Loucy (cell line): ENCODE results near the gene ODC1.

Experiments
- H2AFZ ChIP-seq: fragments of 200-600 bp; sonication (generic); 2 replicates; pipeline ENCODE4 v1.6.0; 2016; ENCODE audit warnings: antibody characterized with exemption, mild to moderate bottlenecking, low read length, moderate library complexity
- H3F3A ChIP-seq: fragments of 200-600 bp; 2 replicates; pipeline ENCODE4 v1.6.0; 2016; ENCODE audit warnings: antibody characterized with exemption, low read depth, mild to moderate bottlenecking
- H3K27me3 ChIP-seq: fragments of 200-600 bp; sonication (generic); 2 replicates; pipeline ENCODE4 v1.6.1; 2014; ENCODE audit warnings: low read length, mild to moderate bottlenecking; ENCODE audit not compliant: insufficient read depth, poor library complexity, severe bottlenecking
- H3K36me3 ChIP-seq: fragments of 200-600 bp; sonication (generic); 2 replicates; pipeline ENCODE4 v1.6.1; 2016; ENCODE audit warnings: low read length; ENCODE audit not compliant: insufficient read depth
- H3K4me1 ChIP-seq: fragments of 200-600 bp; sonication (generic); 2 replicates; pipeline ENCODE4 v1.5.1; 2014; ENCODE audit warnings: low read length, mild to moderate bottlenecking; ENCODE audit not compliant: insufficient read depth, poor library complexity, severe bottlenecking
- H3K4me2 ChIP-seq: fragments of 200-600 bp; sonication (generic); 2 replicates; pipeline ENCODE4 v1.6.0; 2014; ENCODE audit warnings: antibody characterized with exemption, low read length, low read depth, mild to moderate bottlenecking; ENCODE audit not compliant: poor library complexity, severe bottlenecking
- H3K4me3 ChIP-seq: fragments of 200-600 bp; sonication (generic); 2 replicates; pipeline ENCODE4 v1.5.1; 2014; ENCODE audit warnings: low read length, mild to moderate bottlenecking, mixed read lengths; ENCODE audit not compliant: poor library complexity, severe bottlenecking
- H3K79me2 ChIP-seq: fragments of 200-600 bp; sonication (generic); 2 replicates; pipeline ENCODE4 v1.6.1; 2014; ENCODE audit warnings: low read length; ENCODE audit not compliant: insufficient read depth
- H3K9ac ChIP-seq: fragments of 200-600 bp; sonication (generic); 2 replicates; pipeline ENCODE4 v1.6.0; 2014; ENCODE audit warnings: mild to moderate bottlenecking, low read depth, low read length, moderate library complexity; ENCODE audit not compliant: poor library complexity, severe bottlenecking
- H3K9me2 ChIP-seq: fragments of 200-600 bp; sonication (generic); replicated peaks from 2 replicates; pipeline ENCODE4 v1.6.1; 2016; ENCODE audit warnings: low read depth, low read length, mixed read lengths
- H3K9me3 ChIP-seq: fragments of 200-600 bp; sonication (generic); 2 replicates; pipeline ENCODE4 v1.6.1; 2014; ENCODE audit warnings: mild to moderate bottlenecking, antibody characterized with exemption, low read length, low read depth; ENCODE audit not compliant: insufficient read depth
- H4K20me1 ChIP-seq: fragments of 200-600 bp; sonication (generic); 2 replicates; pipeline ENCODE4 v1.6.0; 2014; ENCODE audit warnings: antibody characterized with exemption, low read length, mild to moderate bottlenecking; ENCODE audit not compliant: insufficient read depth, poor library complexity, severe bottlenecking
- CTCF ChIP-seq: fragments of 200-600 bp; sonication (generic); conservative IDR thresholded peaks from 2 replicates; pipeline ENCODE4 v1.5.1; 2014; ENCODE audit warnings: mild to moderate bottlenecking, antibody characterized with exemption, low read length
- EZH2phosphoT487 ChIP-seq: fragments of 200-600 bp; IDR thresholded peaks from 2 replicates; pipeline ENCODE4 v1.6.1; 2018; ENCODE audit warnings: antibody characterized with exemption, mild to moderate bottlenecking, moderate library complexity, borderline replicate concordance

Gene ODC1

GRCh38 chr2:10392548-10392947, 55.6 kb downstream of the ODC1 start:
- Histone ChIP-seq H3K27me3 (no peaks in the 10 kb centered on the region), H3K9ac (no peak overlapping the region), H3F3A (no peaks in the 10 kb centered on the region), H3K4me2 (no peak overlapping the region), H2AFZ (no peak overlapping the region), H3K4me1 (peaks cover 6% of the 10 kb centered on the region), H3K9me3 (no peaks in the 10 kb centered on the region), H3K36me3 (no peaks in the 10 kb centered on the region; the same call in 1 of the 2 replicates), H3K79me2 (peaks cover 84% of the 10 kb centered on the region; the same call in 1 of the 2 replicates), H3K9me2 (no peaks in the 10 kb centered on the region), H3K4me3 (no peak overlapping the region), H4K20me1 (no peaks in the 10 kb centered on the region)
- no peak for TF ChIP-seq EZH2phosphoT487
- no peak for TF ChIP-seq CTCF

GRCh38 chr2:10392100-10392499, 56.0 kb downstream of the ODC1 start:
- no peaks in the 10 kb centered on the region; the same call in 1 of the 2 replicates for H3K36me3 ChIP-seq
- no peak overlapping the region for H3K4me3 ChIP-seq
- no peaks in the 10 kb centered on the region for H4K20me1 ChIP-seq
- H2AFZ ChIP-seq: no peak overlapping the region
- peaks cover 7% of the 10 kb centered on the region for H3K4me1 ChIP-seq
- H3K9me2 ChIP-seq: no peaks in the 10 kb centered on the region
- H3K9me3 ChIP-seq: no peaks in the 10 kb centered on the region
- no peaks in the 10 kb centered on the region for H3K27me3 ChIP-seq
- TF ChIP-seq CTCF (no peak), EZH2phosphoT487 (no peak)
- H3K4me2 ChIP-seq: no peak overlapping the region
- peaks cover 89% of the 10 kb centered on the region; the same call in 1 of the 2 replicates for H3K79me2 ChIP-seq
- H3K9ac ChIP-seq: no peak overlapping the region
- no peaks in the 10 kb centered on the region for H3F3A ChIP-seq

DNA sequence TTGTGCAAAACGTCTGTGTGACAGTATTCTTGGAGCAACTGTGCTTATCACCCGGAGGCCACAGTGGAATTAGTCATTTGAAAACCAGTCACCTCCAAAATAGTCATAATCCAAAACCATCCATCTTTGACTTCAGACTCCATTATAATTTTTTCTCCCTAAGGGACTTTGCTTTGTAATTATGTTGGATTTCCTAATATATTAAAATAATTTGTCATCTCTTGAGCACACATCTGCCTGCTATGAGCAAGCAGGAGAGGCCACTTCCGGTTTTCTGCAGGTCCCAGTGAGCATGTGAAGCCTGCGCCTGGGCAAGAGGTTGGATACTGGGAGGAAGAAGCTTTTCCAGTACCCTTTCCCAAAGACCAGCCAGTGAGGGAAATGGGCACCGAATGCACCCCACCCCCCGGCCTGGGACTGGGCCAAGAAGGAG, 57.7 kb downstream of the ODC1 start:
- TF ChIP-seq CTCF: no peak
- no peak for TF ChIP-seq EZH2phosphoT487
- H3K9me2 ChIP-seq: no peaks in the 10 kb centered on the region
- H3K4me1 ChIP-seq: peaks cover 24% of the 10 kb centered on the region
- no peaks in the 10 kb centered on the region for H3K9me3 ChIP-seq
- H4K20me1 ChIP-seq: no peaks in the 10 kb centered on the region
- H3K4me3 ChIP-seq: no peak overlapping the region
- no peak overlapping the region for H3K9ac ChIP-seq
- no peaks in the 10 kb centered on the region; the same call in 1 of the 2 replicates for H3K36me3 ChIP-seq
- H2AFZ ChIP-seq: no peak overlapping the region
- no peak overlapping the region for H3K4me2 ChIP-seq
- H3F3A ChIP-seq: no peaks in the 10 kb centered on the region
- H3K27me3 ChIP-seq: no peaks in the 10 kb centered on the region
- H3K79me2 ChIP-seq: peaks cover 94% of the 10 kb centered on the region; the same call in 1 of the 2 replicates
